GM18520 (cell line): ENCODE results near the gene MITF.

Source experiments
- ATAC-seq: cut with Tn5 transposase; IDR thresholded peaks from one replicate; pipeline ENCODE4 v1.9.1; 2021; ENCODE audit not compliant: unreplicated experiment

MITF gene

DNA sequence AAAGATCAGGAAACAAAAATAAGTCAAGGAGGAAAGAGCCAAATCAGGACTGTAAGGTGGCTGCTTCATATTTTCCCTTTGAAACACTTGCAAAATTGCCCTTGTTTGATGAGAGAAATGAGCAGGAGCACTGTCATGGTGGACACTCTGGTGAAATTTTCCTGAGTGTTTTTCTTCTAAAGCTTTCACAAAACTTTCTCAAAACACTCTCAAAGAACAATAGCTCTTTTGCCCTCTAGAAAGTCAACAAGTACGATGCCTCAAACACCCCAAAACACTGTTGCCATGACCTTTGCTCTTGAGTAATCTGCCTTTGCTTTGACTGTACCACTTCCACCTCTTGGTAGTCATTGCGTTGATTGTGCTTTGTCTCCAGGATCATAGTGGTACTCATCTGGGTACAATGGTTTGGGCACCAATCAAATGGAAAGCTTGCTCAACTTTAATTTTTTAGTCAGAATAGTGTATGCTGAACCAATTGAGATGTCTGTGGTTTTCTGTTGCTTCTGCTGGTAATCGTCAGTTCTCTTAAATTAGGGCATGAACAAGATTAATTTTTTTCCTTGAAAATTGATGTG, 13.2 kb upstream of the MITF start:
- no peak for ATAC-seq

- no peak for ATAC-seq
Measured at GRCh38 chr3:69729147-69729919, 9.9 kb upstream of the MITF start.

DNA sequence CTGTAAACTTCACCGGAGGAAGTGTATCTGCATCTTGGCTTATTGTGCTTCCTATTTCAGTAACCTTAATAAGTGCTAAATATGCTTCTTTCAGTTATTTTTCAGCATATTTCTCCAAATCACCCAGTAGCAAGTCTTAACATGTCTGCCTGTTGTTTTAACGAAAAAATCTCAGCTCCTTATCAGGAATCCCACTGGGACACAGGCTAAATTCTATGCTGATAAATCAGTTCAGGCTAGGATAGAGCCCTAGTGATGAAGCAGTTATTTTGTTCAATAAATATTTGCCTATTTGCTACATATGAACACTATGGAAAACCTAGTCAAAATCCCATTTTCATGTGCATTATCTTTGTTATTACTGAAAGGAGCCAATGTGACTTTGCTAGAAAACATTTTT, 8.2 kb upstream of the MITF start:
- ATAC-seq = no peak

DNA sequence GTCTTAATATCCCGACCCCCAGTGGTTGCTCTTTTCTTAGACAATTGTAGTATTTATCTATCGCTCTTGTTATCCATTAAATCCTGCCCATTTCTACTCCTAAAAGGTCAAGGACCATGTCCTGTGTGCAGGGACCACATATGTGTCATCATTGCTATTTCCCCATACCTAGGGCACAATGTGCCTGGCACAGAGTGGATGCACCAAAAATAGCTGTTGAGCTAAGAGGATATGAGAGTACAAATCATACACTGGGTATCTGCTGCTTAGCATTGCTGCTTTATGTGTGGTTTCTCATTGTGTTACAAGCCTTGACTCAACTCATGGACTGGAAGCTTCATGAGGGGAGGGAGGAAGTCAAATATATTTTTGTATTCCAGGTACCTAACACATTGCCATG, 3.4 kb upstream of the MITF start:
- no peak for ATAC-seq

DNA sequence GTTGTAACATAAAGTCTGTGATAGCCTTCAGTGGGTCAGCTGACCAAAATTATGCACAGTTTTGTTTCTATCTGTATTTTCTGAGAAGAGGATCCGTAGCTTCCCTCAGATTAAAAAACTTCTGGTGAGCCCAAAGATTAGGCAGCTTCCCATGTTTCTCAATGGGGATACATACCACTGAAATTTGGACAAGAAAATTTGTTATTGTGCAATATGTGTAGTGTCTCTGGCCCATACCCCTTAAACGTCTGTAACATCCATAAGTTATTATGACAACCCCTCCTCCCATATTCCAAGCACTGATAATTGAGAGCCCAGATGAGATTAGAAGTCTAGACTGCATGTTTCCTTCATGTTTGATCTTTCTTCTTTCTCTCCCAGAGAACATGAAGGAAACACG, 1.9 kb upstream of the MITF start:
- no peak for ATAC-seq

DNA sequence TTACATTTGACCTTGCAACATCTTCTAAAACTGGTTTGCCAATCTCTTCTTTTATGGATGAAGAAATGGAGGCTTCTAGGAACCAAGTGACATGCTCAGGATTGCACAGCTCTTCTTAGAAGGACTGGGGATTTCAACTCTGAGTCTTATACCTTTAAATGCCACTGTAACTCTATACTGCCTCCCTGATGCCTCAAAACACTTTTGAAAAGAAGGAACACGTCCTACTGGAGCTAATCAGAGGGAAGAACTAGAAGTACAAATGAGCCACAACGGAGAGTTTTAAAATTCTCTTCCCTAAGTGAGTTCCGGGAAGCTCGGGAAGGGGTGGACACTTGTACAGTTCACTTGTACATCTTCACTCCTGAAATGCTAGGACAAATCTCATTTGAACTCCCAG, 949 bp upstream of the MITF start:
- ATAC-seq = no peak

- no peak for ATAC-seq
Measured at GRCh38 chr3:69738859-69739203, 433 bp upstream of the MITF start.

GRCh38 chr3:69740103-69741021, 1.1 kb downstream of the MITF start:
- no peak for ATAC-seq

- no peak for ATAC-seq
Measured at GRCh38 chr3:69741032-69741767, 1.9 kb downstream of the MITF start.

DNA sequence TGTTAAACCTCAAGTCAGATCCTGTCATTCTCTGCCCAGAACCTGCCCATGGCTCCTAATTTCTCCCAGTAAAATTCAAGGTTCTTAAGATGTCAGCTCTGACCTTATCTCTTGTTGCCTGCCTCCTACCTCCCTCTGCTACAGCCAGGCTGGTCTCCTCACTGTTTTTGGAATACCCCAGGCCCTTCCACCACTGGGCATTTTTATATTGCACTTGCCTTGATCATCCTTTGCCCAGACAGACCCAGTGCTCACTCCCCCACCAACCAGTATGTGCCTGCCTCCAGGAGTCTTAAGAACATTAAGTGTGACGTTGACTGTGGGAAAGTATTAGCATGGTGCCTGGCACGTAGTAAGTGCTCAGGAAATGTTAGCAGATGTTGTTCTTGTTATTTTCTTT, 3.1 kb downstream of the MITF start:
- ATAC-seq = no peak

- ATAC-seq = no peak
Measured at GRCh38 chr3:69743975-69744906, 5.0 kb downstream of the MITF start.

DNA sequence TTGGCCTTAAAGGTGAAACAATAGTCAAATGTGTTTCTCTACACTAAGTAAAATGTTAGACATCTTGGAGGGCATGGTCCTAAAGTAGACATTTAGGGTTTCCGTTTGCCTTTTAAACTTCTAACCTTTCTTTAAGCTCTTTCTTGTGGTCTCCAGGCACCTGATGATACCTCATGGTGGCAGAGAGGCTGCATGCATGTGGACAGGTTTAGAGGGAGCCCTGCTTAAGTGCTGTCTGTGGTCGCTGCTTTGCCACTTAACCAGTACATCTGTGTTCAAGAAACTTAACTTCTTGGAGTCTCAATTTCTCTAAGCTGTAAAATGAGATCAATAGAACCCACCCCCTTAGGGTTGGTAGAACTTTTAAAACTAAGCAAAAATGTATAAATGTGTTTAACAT, 6.2 kb downstream of the MITF start:
- no peak for ATAC-seq

- no peak for ATAC-seq
Measured at GRCh38 chr3:69746119-69746518, 6.9 kb downstream of the MITF start.

DNA sequence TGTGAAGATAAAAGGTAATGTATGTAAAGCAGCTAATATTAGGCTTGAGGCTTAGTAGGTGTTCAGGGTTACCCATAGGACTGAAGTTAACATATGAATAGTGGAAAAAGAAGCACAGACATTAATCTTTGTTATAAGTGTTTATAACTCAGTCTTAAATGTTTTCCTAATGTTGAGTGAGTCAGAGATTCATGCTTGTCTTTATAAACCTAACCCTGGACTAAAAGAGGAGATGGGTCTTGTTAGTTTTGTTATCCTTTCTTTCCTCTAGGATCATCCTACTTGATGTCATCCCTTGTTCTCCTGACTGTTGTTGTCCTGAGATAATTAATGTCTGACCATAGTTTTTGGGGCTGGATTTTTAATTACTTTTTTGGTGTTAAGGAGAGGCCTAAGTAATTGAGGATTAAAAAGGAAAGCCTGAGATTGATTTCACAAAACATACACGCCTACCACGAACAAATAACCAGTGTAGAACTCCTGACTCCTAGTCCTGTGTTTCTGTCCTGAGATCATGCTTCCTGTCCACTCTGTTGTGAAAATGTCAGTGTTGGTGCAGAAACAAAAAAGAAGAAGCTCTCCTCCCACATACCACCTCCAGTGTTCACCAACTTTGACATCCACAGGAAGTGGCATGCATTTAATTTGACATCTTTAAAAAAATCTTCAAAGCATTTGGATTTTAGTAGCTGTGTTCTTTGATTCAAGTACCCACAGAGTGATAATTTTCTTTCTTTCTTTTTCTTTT, 8.4 kb downstream of the MITF start:
- ATAC-seq = no peak

GRCh38 chr3:69748503-69748902, 9.2 kb downstream of the MITF start:
- no peak for ATAC-seq

GRCh38 chr3:69749461-69749860, 10.2 kb downstream of the MITF start:
- no peak for ATAC-seq

DNA sequence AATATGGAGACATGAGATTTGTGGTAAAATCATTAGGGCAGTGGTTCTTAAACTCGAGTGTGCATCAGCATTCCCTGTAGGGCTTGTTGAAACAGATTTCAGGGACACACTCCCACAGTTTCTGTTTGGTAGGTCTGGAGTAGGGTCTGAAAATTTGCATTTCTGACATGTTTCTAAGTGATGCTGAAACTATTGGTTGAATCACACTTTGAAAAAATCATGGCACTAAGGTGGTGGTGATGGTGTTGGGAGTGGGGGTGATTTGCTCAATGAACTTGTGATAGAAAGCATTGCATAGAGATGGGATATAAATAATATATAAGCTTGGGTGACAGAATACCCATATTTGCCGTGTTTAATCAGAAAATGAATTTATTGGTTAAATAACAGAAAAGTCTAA, 11.3 kb downstream of the MITF start:
- no peak for ATAC-seq

GRCh38 chr3:69751074-69751476, 11.8 kb downstream of the MITF start:
- ATAC-seq = no peak

GRCh38 chr3:69752241-69752640, 13.0 kb downstream of the MITF start:
- ATAC-seq = no peak
